NCI-H1105 (cell line): ENCODE measurements around the gene KRCC1.

Source experiments
- DNase-seq: peaks from one replicate; lab custom pipeline; 2025; lab: John Stamatoyannopoulos, UW

The KRCC1 gene

GRCh38 chr2:88055371-88056128, at the start of gene KRCC1:
Gene KRCC1, minus strand, starts transcription at chr2:88055783. Its CDS starts 27,220 bp downstream, at chr2:88028563.
- DNase-seq: peak; percentile 91

GRCh38 chr2:88100489-88100858, 44.9 kb upstream of the KRCC1 start:
- DNase-seq: no peak

DNA sequence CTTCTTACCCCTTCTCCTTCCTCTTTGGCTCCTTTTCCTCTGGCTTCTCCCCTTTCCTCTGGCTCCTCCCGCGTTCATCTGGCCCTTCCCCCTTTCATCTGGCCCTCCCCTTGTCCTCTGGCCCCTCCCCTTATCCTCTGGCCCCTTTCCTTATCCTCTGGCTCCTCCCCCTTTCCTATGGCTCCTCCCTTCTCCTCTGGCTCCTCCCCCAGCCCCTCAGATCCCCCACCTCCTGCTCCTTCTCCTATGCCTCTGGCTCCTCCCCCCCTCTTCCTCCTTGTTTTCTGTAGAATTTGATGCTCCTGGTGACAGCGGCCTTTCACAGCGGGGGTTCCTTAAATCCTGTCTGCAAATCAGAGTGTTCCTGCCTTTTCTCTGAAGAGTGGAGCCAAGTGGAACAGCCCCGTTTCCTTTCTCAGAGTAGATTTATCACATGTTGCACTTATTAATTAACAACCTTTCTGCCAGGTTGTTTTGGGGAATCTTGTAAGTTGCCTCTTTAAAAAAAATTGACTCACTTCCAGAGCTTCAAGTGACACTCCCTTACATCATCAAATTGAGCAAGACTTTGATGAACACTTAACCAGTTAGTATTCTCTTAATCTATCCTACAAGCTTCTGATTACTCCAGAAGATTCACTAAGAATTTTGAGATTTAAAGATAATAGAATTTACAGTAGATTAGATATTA, 44.4 kb upstream of the KRCC1 start:
- no peak for DNase-seq

DNA sequence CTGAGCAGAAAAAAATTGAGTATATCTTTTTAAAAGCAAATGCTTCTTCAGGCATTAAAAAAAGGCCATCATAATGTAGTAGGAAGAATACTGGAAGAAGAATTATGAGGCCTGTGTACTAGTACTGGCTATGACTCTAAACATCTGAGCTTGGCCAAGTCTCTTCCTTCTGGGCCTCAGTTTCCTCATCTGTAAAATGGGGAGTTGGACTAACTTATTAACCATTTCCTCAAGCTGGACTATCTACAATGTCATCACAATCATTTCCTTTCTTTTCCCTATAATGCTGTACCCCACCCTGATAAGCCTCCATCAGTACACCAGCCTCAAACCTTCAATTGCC, 42.9 kb upstream of the KRCC1 start:
- no peak for DNase-seq

DNA sequence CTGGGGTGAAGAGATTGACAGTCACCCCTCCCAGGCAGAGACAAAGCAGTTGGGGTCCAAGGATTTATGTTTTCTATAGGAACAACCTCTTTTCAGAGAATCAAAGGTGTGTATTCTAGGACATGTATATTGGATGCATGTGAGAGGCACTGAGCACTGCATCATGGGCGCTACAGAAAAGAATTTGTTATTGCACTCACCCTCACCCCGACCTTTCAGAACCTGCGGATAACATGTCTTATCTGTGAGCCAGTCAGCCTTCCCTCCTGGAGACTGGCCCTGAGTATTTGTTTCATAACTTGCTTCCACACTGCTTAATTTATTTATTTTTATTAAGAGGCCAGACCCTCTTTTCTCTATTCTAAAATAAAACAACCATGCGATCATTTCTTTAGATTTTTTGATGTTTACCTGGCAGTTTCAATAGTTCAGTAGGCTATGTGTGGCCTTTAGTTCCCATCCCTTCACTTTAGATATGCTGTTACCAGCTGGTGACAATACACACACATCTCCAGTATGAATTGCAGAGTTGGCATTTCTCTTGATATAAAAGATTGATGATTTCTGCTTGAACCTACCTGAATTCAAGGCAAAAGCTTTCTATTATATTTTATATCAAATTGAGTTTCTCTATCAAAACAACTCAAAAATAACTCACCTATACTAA, 42.4 kb upstream of the KRCC1 start:
- DNase-seq: no peak

DNA sequence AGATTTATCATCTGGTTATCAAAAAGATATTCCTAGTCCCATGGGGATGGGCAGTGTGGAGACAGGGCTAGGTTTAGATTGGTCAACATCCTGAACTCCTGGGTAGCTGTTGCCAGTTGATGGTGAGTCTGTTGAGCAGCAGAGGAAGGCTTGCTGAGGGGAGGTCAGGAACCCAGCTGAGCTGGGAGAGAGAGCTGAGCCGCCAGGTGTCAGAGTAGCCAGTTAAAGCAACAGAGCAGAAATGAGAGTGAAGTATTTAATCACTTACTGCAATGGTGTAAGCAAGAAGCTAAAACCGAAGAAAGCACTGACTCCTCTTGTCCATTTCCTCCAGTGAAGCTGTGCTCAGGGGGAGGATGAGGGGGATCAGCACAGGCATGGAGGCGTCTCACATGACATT, 41.6 kb upstream of the KRCC1 start:
- no peak for DNase-seq

DNA sequence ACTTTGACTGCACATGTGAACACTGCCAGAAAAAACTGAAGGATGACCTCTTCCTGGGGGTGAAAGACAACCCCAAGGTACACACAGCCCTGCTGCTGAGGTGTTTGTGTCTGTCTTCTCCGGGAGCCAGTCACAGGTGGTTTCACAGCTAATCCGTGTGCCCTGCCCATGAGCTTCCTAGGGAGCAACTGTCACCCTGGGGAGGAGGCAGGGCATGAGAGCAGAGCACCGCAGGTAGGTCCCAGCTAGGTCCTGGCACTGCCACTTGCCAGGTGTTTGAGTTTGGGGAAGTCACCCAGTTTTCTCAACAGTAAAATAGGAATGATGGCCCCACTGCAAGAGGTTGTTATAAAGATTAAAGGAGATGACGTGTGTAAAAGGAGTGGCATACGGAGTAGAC, 41.1 kb upstream of the KRCC1 start:
- DNase-seq: no peak

- DNase-seq: no peak
These were observed 39.4 kb upstream of the KRCC1 start for GRCh38 chr2:88095022-88095421.

GRCh38 chr2:88092773-88093172, 37.2 kb upstream of the KRCC1 start:
- no peak for DNase-seq

- DNase-seq: no peak
These were observed 36.4 kb upstream of the KRCC1 start for GRCh38 chr2:88091943-88092342.

DNA sequence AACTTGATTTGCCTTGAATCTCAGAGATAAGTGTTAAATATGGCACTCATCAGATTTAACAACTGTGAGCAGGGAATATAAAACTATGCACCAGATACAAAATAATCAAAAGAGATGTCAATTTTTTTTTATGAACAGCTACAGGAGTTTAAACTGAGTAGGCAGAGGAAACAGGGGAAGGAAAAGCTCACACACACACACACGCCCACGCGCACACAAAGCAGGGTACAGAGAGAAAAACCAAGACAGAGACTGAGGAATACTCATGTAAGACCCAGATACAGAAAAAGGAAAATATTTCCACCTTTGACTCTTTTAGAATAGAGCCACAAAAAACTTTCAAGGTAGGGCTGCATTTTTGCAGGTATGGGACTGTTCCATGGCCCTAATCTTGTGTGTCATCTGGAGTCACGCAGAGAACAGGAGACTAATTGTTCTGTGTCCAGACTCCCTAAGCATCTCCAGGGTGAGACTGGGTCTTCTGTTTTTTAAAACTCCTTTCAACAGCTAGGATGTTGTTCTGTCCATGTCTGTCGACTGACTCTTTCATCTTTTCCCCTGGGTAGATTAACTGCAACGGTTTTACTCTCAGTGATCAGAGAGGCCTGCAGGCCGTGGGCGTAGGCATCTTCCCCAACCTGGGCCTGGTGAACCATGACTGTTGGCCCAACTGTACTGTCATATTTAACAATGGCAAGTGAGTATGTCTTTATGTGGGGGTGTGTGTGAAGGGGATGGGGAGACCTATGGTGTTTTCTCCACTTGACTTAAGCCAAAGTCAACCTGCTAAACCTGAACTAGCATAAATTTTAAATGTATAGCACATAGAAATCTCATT, 35.1 kb upstream of the KRCC1 start:
- no peak for DNase-seq

- DNase-seq: no peak
These were observed 33.4 kb upstream of the KRCC1 start for GRCh38 chr2:88088999-88089398.

DNA sequence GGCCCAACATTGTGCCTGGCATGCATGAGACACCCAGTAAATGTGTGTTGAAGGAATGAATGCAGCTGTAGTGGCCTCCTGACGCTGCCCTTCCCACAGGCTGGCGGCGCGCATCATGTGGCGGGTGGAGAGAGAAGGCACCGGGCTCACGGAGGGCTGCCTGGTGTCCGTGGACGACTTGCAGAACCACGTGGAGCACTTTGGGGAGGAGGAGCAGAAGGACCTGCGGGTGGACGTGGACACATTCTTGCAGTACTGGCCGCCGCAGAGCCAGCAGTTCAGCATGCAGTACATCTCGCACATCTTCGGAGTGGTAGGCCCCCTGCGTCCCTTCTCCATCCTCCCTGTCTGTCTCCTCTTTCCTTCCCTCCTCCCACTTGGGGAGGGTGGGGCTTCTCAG, 32.2 kb upstream of the KRCC1 start:
- DNase-seq: no peak

DNA sequence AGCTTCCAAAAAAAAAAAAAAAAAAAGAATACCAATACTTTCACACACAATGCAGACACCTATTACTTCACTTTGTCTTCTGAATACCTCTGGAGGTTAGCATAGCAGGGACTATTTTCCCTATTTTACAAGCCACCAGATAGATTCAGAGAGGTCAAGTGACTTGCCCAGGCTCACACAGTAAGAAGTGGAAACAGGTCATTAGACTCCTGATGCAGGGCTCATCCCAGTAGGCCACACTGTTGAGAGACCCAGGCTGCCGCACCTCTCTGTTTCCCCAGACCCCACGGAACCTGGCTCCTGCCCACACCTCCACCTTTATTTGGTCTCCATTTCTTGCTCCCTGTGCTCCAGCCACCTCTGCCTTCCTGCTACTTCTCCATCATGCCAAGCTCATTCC, 31.5 kb upstream of the KRCC1 start:
- DNase-seq: no peak

DNA sequence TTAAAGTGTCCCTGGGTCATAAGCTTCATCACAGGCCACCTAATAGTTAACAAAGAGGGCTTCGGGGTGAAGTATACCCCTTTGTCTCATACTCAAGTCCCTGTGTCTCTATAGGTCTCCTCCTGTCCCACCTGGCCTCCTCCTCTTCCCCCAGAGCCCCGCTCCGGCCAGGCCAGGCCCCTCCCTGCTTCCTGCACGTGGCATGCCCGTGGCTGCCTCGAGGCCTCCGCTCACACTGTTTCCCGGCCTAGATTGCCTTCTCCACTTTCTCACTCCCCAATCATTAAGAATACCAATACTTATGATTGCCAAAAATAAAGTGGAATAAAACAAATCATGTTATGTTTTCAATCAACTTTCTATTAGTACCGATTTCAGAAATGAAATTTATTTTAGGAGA, 30.8 kb upstream of the KRCC1 start:
- DNase-seq: no peak

DNA sequence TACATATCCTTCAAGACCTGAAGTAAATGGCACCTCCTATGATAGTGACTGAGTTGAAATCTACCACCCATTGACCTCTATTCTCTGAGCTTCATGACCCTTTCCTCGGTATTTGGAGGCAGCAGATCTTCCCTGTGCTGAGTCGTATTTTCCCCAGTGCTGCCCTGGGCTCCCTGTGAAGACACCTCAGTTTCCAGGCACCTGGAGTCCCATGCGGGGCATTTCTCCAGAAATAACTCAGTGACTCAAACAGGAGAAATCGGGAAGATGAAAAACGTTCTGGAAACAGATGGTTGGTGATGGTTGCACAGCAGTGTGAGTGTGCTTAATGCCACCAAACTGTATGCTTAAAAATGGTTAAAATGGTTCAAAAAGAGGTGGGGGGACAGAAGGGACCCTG, 30.0 kb upstream of the KRCC1 start:
- no peak for DNase-seq

DNA sequence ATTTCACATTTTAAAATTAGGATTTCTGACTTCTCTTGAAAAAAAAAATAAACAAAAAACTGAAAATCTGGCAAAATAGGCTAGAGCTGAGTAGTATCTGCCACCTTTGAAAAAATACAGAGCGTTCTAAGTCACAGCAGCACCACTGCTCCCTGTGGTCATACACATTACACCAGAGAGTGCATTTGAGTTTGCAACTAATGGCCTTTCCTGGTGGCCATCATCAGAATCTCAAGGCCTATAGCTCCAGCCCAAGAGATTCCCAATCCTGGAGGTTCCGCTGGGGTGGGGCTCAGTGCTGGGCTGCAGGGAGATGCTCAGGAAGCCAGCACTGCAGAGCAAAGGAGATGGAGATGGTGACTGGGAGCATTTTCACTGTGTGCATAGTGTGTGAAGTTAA, 29.5 kb upstream of the KRCC1 start:
- DNase-seq: no peak

DNA sequence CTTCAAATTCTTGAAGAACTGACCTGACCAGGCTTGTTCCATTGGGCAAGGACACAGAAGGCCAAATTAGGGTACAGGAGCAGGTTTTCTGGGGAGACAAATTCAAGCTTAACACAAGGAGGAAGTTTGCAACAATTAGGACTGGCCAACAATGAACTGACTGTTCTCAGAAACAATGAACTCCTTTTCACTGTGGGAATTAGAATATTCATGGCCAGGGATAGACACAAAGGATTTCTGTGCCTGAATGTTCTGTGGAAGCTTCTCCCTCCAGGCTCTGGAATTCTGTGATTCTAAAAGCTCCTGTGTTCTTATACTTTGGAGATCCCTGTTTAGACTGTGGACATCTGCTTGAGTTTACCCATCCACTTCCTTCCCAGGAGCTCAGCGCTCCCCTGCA, 27.2 kb upstream of the KRCC1 start:
- no peak for DNase-seq

GRCh38 chr2:88081924-88082608, 26.5 kb upstream of the KRCC1 start:
- DNase-seq: no peak

- no peak for DNase-seq
These were observed 25.0 kb upstream of the KRCC1 start for GRCh38 chr2:88080545-88080944.

GRCh38 chr2:88078643-88079172, 23.1 kb upstream of the KRCC1 start:
- DNase-seq: no peak

- DNase-seq: no peak
These were observed 21.5 kb upstream of the KRCC1 start for GRCh38 chr2:88077080-88077479.
